Stimulated activated CD8-positive, alpha-beta memory T cell treated with anti-CD3 and anti-CD28 coated beads, Interleukin-4, amount 100 ng/mL, for 48 hours (primary cell): ENCODE measurements around the gene FXYD3.
"Not testable (repeated sequence)": the region's sequence is repeated elsewhere in the genome, so short reads cannot be mapped to it uniquely, and the experiment has no call there.

Experiments
- DNase-seq: peaks from one replicate; pipeline ENCODE4 v3.0.0-alpha.2; 2020

The FXYD3 gene

DNA sequence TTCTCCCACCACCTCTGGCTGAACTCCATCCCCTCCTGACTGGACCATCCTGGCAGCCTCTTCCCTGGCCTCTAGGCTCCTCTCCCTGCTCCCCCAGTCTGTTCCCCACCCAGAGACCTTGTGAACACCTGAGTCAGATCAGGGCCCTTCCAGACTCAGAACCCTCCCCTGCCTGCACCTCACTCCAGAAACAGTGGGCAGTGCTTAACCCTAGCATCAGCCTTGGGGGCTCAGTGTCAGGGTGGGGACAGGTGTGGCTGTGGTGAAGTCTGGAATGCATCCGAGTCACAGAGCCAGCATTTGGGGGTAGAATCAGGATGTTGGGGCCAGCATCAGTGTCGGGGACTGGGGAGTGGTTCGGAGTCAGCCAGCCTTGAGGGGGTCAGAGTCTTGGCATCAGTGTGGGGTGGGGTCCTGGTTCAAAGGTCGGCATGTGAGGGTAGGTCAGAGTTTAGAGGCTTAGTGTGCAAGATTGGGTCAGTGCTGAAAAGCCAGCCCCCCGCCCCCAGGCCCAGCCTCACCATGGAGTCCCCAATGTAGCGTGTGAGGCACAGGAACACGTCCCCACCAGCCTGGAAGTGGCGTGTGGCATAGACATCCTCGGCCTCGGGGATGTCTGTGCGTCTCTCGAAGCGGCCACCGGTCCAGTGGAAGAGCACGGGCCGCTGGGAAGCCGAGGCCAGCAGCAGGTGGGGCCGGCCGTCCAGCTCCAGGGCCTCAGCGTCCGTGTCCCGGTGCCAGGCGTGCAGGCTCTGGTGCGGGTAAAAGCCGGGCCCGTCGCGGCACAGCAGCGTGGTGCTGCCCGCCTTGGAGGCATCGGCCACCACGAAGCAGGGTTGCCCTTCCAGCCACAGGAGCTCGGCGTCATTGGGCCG lies 10.4 kb downstream of the FXYD3 start:
- DNase-seq: no peak

DNA sequence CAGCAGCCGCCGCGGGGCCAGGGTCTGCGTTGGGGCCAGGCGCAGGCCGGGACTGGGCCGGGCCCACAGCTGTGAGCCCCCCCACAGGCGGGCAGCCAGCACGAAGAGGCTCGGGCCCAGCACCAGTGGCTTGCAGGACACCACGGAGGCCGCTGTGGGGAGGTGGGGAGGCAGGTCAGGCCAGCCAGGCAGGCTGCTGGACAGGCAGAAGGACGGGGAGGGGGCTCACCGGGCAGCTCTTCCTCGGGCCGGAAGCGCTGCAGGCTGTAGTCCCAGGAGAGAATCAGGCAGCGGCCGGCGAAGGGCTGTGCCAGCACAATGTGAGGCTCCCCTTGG lies 11.0 kb downstream of the FXYD3 start:
- DNase-seq: no peak

DNA sequence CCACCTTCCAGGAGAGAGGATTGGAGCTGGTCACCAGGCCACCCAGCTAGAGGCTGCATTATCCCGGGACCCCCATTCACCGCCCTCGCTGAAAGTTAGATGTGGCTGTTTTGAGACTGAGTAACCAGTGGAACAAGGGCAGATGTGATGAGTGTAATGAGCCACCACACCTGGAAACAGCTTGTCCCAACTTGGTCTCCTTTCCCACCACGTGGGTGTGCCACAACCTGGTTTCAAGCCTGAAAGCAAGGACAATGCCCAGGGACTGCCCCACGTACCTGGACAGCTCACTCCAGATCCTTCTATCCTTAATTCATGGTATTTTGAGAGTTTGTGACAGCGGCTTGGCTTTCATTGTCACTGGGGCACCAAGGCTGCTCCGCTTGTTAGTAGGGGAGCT lies 12.2 kb downstream of the FXYD3 start:
- no peak for DNase-seq

- DNase-seq: no peak
Measured at GRCh38 chr19:35128398-35129057, 12.9 kb downstream of the FXYD3 start.

DNA sequence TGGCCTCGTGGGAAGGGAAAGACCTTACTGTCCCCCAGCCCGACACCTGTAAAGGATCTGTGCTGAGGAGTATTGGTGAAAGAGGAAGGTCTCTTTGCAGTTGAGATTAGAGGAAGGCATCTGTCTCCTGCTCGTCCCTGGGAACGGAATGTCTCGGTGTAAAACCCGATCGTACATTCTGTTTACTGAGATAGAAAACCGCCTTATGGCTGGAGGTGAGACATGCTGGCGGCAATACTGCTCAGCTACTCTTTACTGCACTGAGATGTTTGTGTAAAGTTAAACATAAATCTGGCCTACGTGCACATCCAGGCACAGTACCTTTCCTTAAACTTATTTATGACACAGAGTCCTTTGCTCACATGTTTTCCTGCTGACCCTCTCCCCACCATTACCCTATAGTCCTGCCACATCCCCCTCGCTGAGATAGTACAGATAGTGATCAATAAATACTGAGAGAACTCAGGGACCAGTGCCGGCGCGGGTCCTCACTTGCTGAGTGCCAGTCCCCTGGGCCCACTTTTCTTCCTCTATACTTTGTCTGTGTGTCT lies 14.2 kb downstream of the FXYD3 start:
- DNase-seq: not testable (repeated sequence)

DNA sequence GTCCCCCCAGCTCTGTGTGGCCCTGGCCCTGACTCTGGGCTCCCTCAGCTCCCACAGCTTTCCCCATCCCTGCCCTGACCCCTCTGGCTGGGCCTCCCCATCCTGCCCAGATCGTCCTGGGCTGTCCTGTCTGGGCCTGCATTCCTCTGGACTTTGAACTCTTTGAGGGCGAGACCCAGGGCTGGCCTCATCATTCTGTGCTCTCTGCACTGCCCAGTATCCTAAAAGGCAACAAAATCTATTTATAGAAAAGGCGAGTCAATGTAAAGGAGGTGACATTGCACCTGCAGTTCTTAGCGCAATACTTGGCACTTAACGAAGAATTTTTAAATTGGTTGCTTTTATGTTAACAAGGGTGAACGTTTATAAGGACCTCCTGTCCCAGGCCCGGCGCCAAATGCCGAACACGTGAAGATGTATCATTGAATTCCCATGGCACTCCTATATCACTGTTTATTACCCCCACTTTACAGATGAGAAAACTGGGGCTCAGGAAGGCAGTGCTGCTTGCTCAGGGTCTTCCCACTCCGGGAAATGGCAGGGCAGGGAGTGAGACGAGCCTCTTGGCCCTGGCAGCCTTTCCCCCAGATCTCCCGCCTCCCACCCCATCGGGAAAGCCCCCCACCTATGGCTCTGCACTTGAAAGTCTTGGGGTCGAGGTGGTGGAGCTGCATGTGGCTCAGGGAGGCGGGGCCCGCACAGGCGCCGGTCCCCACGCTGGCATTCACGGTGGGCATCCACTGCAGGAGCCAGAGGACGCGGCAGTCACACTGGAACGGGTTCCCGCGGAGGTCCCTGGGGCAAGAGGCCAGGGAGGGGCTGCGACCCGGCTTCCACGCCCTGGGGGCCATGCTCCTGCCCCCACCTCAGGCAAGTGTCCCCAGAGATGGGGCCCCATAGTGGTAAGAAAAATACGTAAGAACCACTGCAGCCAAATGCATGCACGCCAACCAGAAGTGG lies 15.4 kb downstream of the FXYD3 start:
- no peak for DNase-seq

- DNase-seq: no peak
Measured at GRCh38 chr19:35132254-35132653, 16.6 kb downstream of the FXYD3 start.

- no peak for DNase-seq
Measured at GRCh38 chr19:35133826-35134225, 18.2 kb downstream of the FXYD3 start.

DNA sequence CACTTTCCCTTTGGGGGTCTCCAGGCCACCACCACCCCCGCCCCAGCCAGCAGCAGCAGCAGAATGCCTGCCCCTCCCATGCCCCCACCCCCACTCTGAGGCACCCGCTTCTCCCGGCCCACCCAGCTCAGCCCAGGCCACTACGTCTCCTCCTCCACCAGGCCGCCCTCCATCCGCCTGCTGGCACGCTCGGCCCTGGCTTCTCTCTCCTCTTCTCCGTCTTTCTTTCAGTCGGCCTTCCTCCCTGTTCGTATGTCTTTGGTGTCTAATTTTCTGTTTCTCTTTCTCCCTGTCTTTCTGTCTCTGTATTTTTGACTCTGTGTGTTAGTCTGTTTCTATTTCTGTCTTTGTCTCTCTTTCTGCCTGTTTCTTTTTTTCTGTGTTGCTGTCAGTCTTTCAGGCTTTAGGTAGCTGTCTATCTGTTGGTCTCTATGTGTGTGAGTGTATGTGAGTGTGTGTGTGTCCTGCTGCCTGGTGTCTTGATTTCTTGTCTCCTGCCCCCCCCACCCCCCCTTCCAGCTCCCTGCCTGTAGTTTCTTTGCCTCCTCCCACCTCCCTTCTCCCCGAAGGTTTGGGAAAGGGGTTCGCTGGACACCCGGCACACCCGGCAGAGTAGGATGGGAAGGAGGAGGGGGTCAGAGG lies 19.1 kb downstream of the FXYD3 start, which contains the start of gene LGI4:
LGI4 (minus strand) TSS at position 459 of the 642 bp plus-strand sequence; CDS start at position 80, 379 bp downstream.
- no peak for DNase-seq

- peak; percentile 86 for DNase-seq
Measured at GRCh38 chr19:35135389-35135909, 19.8 kb downstream of the FXYD3 start.

DNA sequence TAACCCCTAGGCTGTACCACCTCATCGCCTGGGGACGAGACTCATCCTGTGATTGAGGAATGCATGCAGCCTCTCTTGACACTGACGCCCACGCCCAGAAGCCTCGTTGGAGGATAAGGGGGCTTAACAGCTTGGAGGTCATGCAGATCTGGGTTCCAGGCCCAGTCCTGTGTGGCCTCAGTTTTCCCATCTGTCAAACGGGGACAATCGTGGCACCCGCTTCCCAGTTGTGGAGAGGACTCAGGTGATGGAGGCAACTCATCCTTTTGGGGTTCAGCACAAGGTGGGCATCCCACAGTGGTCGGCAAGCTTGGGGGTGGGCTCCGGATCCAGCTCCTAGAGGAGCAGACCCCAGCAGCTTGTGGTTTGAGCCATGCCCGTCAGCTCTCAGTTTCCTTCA lies 20.6 kb downstream of the FXYD3 start:
- no peak for DNase-seq

DNA sequence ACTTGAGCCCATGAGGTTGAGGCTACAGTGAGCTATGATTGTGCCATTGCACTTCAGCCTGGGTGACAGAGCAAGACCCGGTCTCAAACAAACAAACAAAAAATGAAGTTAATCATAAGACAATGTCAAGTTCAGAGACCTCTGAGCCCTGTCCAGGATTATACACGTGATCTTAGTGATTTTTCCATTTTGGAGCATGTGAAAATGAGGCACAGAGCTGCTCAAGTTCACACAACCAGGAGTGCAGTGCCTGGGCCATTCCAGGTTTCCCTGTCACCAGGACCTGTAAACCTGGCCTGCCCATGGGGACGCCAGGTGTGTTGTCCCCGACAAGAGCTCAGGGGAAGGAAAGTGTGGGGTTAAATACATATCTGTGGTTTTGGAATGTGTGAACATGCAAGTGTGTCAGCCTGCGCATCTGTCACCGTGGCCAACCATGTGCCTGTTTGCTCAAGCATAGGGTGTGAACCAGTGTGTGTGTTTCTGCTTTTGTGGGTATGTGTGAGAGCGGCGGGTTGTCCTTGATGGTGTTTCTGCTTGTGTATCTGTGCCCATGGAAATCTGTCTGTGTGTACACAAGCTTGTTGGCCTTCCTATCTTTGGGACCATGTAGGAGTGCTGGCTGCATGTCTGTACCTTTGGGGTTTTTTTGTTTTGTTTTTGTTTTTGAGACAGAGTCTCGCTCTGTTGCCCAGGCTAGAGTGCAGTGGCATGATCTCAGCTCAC lies 21.5 kb downstream of the FXYD3 start:
- DNase-seq: no peak

GRCh38 chr19:35138305-35138892 lies 22.8 kb downstream of the FXYD3 start, which contains the start of gene FXYD1:
Gene FXYD1, plus strand, starts transcription at chr19:35138824. Its CDS starts 1,256 bp downstream, at chr19:35140080.
- DNase-seq: no peak

DNA sequence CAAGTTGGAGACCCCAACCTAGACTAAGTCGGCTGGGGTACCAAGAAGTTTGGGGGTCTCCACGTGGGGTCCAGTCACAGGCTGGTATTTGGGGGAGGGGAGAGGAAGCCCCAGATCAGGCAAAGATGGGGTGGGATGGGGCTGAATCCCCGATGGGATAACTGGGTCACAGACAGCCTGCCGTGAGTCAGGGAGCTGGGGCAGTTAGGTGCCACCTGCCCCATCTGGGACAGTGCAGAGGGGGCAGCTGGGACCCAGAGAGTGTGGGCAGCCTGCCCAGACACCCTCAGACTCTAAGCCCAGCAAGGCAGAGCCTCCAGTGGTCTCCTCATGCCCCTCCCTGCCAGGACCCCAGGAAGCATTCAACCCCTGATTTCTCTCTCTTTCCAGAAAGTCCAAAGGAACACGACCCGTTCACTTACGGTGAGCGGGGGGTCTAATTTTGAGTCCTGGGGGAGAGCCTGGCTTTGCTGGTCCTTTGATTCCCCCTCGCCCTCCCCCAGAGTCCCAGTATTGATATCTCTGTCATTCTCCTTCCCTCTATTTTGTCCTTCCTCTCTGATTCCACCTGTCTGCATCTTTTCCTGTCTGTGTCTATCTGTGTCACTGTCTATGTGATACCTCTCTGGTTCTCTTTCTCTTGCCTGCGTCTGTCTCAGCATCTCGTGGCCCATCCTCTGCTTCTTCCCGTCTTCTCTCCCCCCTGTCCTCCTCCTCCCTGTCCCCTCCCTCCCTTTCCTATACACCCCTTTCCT lies 24.8 kb downstream of the FXYD3 start:
- DNase-seq: no peak

DNA sequence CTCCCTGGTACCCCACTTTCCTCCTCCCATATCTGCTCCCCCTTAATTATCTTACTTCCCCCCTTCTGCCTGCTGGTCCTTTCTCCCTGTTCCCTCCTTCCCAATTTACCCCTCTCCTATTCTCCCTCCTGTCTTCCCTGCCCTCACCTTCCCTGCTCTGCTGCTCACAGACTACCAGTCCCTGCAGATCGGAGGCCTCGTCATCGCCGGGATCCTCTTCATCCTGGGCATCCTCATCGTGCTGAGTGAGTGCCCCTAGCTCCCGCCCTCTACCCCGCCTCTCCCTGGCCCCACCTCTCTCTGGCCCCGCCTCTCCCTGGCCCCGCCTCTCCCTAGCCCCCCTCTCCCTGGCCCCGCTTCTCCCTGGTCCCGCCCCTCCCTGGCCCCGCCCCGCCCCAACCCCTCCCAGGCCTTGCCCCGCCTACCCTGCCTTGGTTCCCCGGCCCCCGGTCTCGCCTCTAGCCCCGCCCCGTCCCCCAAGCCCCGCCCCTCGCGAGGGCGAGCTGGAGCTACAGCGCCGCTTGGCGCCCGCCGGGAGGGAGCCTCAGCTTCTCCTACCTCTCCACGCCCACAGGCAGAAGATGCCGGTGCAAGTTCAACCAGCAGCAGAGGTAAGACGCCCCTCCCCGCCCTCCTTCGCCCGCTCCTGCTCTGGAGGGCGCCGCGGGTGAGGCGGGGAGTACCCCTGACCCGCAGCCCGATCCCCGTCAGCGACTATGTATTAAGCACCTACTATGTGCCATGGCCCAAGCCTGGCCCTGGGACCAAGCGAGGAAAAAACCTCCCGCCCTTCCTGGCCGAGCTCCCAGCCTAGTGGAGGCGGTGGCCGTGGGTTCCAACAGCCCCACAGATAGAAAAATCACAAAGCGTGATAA lies 25.6 kb downstream of the FXYD3 start:
- DNase-seq: peak; percentile 98

DNA sequence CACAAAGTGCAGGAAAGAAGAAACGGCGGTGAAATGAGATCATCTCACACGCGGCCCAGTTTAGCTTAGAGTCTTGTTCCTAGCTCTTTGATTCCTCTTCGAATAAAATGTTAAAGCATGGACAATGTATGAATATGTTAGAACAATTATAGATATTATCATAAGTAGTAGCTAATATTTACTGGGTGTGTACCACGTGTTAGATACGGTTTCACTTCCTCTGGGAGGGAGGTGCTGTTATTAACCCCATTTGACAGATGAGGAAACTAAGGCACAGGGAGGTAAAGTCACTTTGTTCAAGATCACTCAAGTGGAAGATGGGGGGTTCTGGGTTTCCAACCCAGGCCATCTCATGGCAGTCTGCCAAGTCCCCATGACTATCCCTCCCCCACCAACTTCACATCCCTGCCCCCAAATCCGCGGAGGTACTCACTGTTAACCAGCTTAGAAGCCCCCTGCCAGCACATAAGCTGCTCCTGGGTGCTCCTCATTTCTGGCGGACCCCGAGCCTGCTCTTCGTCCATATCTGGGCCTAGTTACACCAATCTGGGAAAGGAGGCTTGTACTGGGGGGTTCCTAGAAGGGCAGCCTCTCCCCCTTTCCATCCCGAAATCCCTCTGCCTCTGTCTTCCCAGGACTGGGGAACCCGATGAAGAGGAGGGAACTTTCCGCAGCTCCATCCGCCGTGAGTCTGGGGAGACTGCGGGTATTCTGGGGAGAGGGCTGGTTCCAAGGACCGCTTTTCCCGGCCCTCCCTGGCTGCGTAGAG lies 26.4 kb downstream of the FXYD3 start:
- no peak for DNase-seq

GRCh38 chr19:35142606-35143230 lies 27.1 kb downstream of the FXYD3 start:
- peak; percentile 82 for DNase-seq

DNA sequence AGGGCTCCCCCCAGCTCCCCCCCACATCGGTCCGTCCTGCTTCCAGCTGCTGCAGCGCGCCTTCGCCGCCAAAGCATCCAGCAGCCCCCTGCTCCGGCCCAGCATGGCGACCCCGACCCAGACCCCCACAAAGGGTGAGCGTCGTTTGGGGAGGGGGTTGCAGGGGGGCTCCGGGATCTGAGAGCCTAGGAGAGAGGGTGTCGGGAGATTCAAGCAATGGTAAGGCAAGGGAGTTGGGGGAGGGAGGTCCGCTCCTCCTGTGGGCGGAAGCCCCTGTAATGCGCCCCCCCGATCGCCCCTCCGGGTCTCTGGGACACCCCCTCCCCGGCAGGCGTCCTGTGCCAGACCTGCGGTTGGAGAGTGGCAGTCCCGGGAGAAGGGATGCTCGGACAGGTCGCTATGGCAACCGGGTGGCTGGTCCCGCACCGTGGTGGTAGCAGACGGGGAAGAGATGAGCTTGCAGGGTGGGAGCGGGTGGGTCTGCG lies 27.6 kb downstream of the FXYD3 start, which contains the start of gene FXYD7:
FXYD7 (plus strand) TSS at position 25 of the 485 bp plus-strand sequence; CDS start at position 104, 79 bp downstream.
- no peak for DNase-seq
